ENCODE results near the gene ANKRD24.

DNA sequence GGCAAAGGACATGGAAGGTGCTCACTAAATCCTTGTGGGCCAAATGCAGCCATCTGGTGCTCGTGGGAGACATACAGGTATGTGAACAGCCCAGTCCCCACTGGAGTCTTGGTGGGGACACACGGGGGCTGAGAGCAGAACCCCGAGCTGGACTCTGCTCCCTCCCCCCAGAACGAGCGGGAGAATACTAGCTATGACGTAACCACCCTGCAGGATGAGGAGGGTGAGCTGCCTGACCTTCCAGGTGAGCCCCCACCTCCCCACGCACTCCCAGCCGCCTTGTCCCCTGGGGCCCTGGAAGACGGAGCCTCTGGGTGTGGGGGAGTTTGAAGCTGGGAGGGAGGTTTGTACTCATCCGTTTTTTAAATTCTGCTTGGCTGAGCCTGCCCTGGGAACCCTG, 33.3 kb downstream of the ANKRD24 start:
- no peak for TF ChIP-seq EZH2 (IDR thresholded peaks at IDR 0.05)
- TF ChIP-seq, protein P1, sequence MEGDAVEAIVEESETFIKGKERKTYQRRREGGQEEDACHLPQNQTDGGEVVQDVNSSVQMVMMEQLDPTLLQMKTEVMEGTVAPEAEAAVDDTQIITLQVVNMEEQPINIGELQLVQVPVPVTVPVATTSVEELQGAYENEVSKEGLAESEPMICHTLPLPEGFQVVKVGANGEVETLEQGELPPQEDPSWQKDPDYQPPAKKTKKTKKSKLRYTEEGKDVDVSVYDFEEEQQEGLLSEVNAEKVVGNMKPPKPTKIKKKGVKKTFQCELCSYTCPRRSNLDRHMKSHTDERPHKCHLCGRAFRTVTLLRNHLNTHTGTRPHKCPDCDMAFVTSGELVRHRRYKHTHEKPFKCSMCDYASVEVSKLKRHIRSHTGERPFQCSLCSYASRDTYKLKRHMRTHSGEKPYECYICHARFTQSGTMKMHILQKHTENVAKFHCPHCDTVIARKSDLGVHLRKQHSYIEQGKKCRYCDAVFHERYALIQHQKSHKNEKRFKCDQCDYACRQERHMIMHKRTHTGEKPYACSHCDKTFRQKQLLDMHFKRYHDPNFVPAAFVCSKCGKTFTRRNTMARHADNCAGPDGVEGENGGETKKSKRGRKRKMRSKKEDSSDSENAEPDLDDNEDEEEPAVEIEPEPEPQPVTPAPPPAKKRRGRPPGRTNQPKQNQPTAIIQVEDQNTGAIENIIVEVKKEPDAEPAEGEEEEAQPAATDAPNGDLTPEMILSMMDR (IDR thresholded peaks at IDR 0.05) = no peak

Measured in neural progenitor cell (in vitro differentiated cells).